GM18519 (cell line): ENCODE results near the gene FOCAD.

Experiments
- ATAC-seq: cut with Tn5 transposase; IDR thresholded peaks from one replicate; pipeline ENCODE4 v1.9.1; 2021; ENCODE audit warnings: mild to moderate bottlenecking, moderate library complexity; ENCODE audit not compliant: unreplicated experiment, low FRiP score

Gene FOCAD

DNA sequence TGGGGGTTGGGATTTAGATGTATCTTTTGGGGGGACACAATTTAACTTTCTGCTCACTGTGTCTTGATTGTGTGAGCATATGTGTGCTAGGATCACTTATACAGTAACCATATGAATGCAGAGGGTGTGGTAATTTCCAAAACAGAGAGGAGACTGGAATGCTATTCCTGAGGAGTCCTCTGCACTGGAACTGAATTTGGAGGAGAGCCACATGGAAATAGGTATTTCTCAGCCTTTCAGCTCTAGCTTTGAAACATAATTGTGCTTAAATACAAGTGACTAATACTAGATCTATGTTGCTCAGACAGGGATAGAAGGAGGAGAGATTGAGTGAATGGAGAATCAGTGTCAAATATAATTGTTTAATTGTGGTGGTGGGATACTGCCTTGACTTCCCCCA is 45.5 kb downstream of the FOCAD start:
- no peak for ATAC-seq

DNA sequence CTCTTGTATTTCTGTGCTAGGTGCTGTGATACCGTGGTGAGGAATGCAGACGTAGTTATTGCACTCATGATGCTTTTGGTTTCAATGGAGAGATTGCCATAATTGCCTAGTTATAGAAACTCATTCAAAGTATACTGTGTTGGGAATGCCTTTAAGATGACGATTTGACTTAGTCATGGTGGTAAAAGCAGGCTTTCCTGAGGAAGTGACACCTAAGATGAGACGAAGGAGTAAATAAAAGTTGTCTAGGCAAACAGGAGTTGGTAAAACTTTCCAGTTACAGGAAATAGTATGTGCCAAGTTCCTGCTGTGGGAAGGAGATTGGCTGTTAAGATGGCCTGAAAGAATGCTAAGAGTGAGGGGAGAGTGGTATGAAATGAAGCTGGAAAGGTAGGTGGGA is 48.1 kb downstream of the FOCAD start:
- no peak for ATAC-seq

- ATAC-seq, result no peak
These were observed 50.2 kb downstream of the FOCAD start for GRCh38 chr9:20734275-20734674.

GRCh38 chr9:20740304-20740703 is 56.2 kb downstream of the FOCAD start:
- ATAC-seq, result no peak

GRCh38 chr9:20740929-20741582 is 57.0 kb downstream of the FOCAD start:
- no peak for ATAC-seq

DNA sequence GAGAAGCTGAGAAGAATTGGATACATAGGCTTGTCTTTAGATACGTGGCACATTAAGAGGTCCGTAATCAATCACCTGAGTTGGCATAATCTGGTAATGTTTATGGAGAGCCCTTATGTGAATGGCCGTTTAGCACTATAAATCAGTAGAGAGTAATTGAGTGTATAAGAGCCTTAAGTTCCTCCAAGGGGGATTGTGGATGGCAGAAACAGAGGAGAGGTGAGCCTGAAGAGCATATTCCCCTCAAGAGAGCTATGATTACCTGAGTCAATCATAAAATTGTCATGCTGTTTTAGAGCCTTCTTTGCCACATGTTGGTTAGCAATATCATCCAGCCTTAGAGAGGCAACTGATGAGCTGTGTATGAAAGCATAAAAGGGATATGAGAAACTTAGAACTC is 58.8 kb downstream of the FOCAD start:
- no peak for ATAC-seq

DNA sequence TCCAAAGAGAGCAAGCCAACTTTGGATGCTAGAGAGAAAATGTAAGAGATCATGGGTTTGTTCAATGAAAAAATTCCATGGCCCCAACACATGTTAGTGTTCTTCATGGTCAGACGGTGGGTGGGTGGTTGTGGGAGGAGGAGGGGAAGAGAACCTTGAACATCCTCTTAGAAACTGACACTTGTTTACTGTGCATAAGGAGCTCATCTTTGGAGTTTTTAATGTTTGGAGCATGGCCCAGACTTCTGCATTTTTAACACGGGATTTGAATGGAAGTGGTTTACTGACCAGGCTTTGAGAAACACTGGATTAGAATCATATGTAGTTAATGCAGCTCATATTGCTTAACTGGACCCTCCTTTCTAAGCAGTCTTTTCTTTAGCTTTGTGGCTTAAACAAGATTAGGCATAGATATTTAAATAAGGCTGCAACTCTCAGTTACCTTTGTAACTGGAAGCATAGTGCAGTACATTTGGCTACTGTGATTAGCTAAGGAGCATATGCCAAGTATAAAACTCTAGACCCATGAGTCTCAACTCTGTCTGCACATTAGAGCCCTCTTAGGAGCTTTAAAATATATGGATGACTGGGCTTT is 60.1 kb downstream of the FOCAD start:
- ATAC-seq, result no peak

- no peak for ATAC-seq
These were observed 62.9 kb downstream of the FOCAD start for GRCh38 chr9:20746967-20747366.

DNA sequence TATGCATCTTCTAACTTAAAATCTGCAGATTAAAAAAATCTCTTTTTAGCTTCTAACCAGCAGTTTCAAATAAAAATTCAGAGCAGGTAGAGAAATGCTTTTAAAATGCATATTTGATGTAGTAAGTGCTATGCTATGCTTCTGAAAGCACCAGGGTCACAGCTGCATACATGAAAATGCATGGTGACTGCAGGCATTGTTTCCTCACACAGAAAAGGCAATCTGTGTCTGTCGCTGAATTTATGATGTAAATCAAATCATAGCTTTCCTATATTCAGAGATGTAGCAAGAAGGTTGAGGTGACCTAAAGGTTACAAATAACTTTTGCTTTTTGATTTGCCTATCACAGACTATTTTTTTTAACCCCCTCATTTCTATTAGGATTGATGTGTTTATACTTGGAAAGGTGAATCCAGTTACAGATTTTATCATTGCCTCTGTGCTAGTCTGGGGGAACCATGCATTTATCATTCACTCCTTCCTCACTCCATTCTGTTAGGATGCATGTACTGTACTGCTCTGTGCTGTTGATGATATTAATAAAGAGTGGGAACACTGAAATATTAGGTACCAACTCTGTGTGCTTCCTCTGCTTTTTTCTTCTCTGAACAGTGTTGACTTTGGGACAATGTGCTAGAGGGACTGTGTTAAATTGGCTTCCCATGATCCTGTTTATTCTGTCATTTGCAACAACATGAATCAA is 65.6 kb downstream of the FOCAD start:
- no peak for ATAC-seq

- ATAC-seq, result no peak
These were observed 69.7 kb downstream of the FOCAD start for GRCh38 chr9:20753761-20754160.

DNA sequence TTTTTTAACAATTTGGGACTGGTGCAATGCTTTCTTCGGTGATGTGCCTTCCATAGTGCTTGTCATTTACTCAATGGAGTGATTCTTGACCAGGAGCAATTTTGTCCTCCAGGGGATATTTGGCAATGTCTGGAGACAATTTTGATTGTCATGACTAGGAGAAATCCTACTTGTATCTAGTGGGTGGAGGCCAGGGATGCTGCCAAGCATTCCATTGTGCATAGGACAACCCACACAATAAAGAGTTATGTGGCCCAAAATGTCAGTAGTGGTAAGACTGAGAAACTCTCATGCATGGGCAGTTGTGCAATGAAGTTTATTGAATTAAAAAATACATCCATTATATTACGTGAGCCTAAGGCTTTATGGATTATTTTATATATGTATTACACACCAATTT is 70.5 kb downstream of the FOCAD start:
- ATAC-seq, result no peak

DNA sequence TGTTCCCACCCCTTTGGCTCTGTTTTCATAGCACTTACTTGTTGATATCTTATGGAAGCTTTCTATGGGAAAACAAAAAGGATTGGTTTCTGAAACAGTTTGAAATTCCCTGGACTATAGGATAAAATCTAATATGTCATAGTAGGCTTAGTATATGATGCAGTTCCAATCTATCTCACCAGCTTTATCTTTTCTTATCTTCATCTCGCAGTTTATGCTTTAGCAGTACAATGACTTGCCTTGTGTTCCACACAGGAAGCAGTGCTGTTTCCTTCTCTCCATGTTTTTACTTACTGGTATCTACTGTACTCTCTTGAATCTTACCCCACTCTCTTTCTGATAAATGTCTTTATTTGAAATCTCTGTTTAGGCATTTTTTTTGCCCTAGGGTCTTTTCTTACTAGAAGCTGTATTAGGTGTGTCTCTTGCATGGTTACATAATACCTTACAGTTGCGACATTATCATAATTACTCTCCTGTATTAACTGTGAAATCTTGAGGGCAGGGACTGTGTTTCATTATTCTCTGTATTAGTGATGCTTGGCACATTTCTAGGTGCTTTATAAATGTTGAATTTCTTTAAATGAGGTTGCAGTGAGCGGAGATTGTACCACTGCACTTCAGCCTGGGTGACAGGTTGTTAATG is 76.3 kb downstream of the FOCAD start:
- no peak for ATAC-seq

GRCh38 chr9:20770947-20771346 is 86.9 kb downstream of the FOCAD start:
- ATAC-seq, result no peak

DNA sequence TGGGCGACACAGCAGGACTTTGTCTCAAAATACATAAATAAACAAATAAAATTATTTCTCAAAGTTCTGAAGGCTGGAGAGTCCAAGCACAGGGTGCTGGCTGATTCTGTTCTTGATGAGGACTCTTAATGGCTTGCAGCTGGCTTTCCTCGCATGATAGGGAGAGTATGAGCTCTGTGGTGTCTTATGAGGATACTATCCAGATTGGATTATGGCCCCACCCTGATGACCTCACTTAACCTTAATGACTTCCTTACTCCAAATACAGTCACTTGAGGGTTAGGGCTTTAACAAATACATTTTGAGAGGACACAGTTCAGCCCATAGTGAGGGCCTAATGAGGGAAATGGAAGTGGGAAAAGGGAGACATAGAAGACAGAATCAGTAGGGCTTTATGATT is 87.7 kb downstream of the FOCAD start:
- ATAC-seq, result no peak

GRCh38 chr9:20775683-20776082 is 91.6 kb downstream of the FOCAD start:
- no peak for ATAC-seq

GRCh38 chr9:20781092-20781491 is 97.0 kb downstream of the FOCAD start:
- no peak for ATAC-seq

DNA sequence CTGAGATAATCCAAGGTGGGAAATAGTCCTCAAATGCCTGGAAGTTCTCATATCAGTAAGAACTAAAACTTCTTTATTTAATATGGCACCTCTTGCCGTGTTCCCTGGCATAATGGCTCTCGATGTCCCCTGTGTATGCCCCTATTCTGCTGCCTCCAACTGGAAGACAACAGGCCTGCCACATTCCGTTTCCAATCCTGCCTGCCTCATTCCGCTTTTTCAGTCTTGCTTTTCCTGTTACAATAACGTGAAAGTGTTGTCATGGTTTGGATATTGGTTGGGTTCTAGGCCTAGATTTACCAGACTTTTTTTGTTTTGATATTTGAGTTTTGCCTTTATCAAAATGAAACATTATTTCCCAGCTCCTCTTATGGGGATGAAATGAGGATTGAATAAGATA is 98.2 kb downstream of the FOCAD start:
- no peak for ATAC-seq

- ATAC-seq, result no peak
These were observed 99.3 kb downstream of the FOCAD start for GRCh38 chr9:20783057-20784038.

DNA sequence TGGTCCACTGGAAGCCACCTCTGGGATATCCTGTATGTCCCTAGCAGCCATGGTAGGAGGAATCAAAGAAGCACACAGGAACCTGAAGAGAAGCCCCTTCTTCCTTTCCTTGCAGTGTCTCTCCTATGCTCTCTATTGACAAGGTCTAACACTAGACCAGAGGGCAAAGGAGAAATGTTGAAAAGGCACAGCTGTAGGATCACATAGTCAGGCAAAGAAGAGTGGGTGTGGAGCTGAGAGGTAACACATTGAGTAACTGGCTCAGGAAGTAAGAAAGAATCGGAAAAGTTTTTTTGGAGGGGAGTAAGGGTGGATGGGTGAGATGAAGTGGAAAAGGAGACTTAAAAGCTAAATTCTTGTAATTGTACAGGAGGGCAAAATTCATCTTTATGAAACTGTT is 100.1 kb downstream of the FOCAD start:
- ATAC-seq, result no peak

DNA sequence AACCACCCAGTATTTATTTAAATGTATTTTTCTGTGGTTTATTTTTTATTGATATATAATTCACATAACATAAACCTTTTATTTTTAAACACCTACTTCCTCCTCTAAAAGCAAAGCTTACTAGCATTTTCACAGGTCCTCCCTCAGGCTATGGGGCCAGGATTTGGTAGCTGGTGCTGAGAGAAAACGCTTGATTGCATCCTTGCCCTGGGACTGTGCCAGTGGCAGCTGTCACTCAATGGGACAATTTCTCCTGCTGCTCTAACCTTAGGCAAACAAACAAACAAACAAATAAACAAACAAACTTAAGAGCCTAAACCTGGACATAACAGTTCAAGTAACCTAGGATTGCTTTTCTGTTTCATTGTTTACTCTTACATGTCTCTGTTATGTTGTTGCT is 102.7 kb downstream of the FOCAD start:
- no peak for ATAC-seq
